Measurements from ENCODE around the gene SGPP1.

GRCh38 chr14:63650256-63650952 lies 77.5 kb downstream of the SGPP1 start:
- TF ChIP-seq CTCF (IDR thresholded peaks at IDR 0.05) (no peak), POLR2A (IDR thresholded peaks at IDR 0.05; ENCODE audit: low read depth) (no peak), EP300 (IDR thresholded peaks at IDR 0.05) (no peak)

Data from esophagus muscularis mucosa (tissue), 4 donors.